BLaER1 (cell line): Measurements from ENCODE around the gene IPMK.
A peak's percentile ranks its signal among the peaks of the same experiment; 100 is the strongest.

Experiments
- H3K27ac ChIP-seq: shearing (Covaris generic); formaldehyde crosslinking; 2 replicates; pipeline ENCODE4 v1.8.1; 2022
- H3K27me3 ChIP-seq: shearing (Covaris generic); formaldehyde crosslinking; 2 replicates; pipeline ENCODE4 v1.8.1; 2022
- H3K36me3 ChIP-seq: shearing (Covaris generic); formaldehyde crosslinking; 2 replicates; pipeline ENCODE4 v1.8.1; 2022
- H3K4me1 ChIP-seq: shearing (Covaris generic); formaldehyde crosslinking; 2 replicates; pipeline ENCODE4 v1.8.1; 2022
- H3K4me2 ChIP-seq: shearing (Covaris generic); formaldehyde crosslinking; 2 replicates; pipeline ENCODE4 v1.8.1; 2022
- H3K4me3 ChIP-seq: shearing (Covaris generic); formaldehyde crosslinking; 2 replicates; pipeline ENCODE4 v1.8.1; 2022
- H3K9ac ChIP-seq: shearing (Covaris generic); formaldehyde crosslinking; 2 replicates; pipeline ENCODE4 v1.8.1; 2022
- H3K9me3 ChIP-seq: shearing (Covaris generic); formaldehyde crosslinking; 2 replicates; pipeline ENCODE4 v1.8.1; 2022
- H4K20me1 ChIP-seq: shearing (Covaris generic); formaldehyde crosslinking; 2 replicates; pipeline ENCODE4 v1.8.1; 2022
- Cebpa-rat ChIP-seq: shearing (Covaris generic); IDR thresholded peaks from 2 replicates; pipeline ENCODE4 v1.8.1; 2022

IPMK gene

GRCh38 chr10:58267713-58268453 is at the start of gene IPMK:
Gene IPMK, minus strand, starts transcription at chr10:58267894. Its CDS starts 283 bp downstream, at chr10:58267611.
- no peaks in the 10 kb centered on the region for H3K9me3 ChIP-seq
- peak within 1 kb of the TSS; percentile 86 for H3K27ac ChIP-seq
- H4K20me1 ChIP-seq = peaks cover 13% of the 10 kb centered on the region
- peaks cover 28% of the 10 kb centered on the region for H3K4me1 ChIP-seq
- no peaks in the 10 kb centered on the region for H3K27me3 ChIP-seq
- peak within 1 kb of the TSS; percentile 92 for H3K4me3 ChIP-seq
- H3K9ac ChIP-seq = peak within 1 kb of the TSS; percentile 88
- TF ChIP-seq Cebpa-rat = no peak
- 0 out of 2 replicates have a peak, but pooled peaks cover 8% of the 10 kb centered on the region for H3K36me3 ChIP-seq
- H3K4me2 ChIP-seq = peak within 1 kb of the TSS; percentile 91

- Histone ChIP-seq H3K9ac (no peak overlapping the region), H3K27me3 (no peaks in the 10 kb centered on the region), H3K36me3 (no peaks in the 10 kb centered on the region), H4K20me1 (no peaks in the 10 kb centered on the region), H3K9me3 (no peaks in the 10 kb centered on the region), H3K4me2 (no peak overlapping the region), H3K4me1 (no peaks in the 10 kb centered on the region), H3K4me3 (no peak overlapping the region), H3K27ac (no peak overlapping the region)
- no peak for TF ChIP-seq Cebpa-rat
Measured at GRCh38 chr10:58316874-58317273, 49.2 kb upstream of the IPMK start.

GRCh38 chr10:58311026-58311425 is 43.3 kb upstream of the IPMK start:
- Histone ChIP-seq H4K20me1 (no peaks in the 10 kb centered on the region), H3K9ac (no peak overlapping the region), H3K9me3 (no peaks in the 10 kb centered on the region), H3K27ac (no peak overlapping the region), H3K36me3 (no peaks in the 10 kb centered on the region), H3K27me3 (no peaks in the 10 kb centered on the region), H3K4me2 (no peak overlapping the region), H3K4me3 (no peak overlapping the region), H3K4me1 (no peaks in the 10 kb centered on the region)
- TF ChIP-seq Cebpa-rat = no peak

- no peaks in the 10 kb centered on the region for H4K20me1 ChIP-seq
- H3K27ac ChIP-seq = no peak overlapping the region
- no peak for TF ChIP-seq Cebpa-rat
- no peaks in the 10 kb centered on the region for H3K4me1 ChIP-seq
- no peak overlapping the region for H3K4me3 ChIP-seq
- no peaks in the 10 kb centered on the region for H3K36me3 ChIP-seq
- no peak overlapping the region for H3K9ac ChIP-seq
- H3K27me3 ChIP-seq = no peaks in the 10 kb centered on the region
- H3K4me2 ChIP-seq = no peak overlapping the region
- H3K9me3 ChIP-seq = no peaks in the 10 kb centered on the region
Measured at GRCh38 chr10:58307676-58308075, 40.0 kb upstream of the IPMK start.

GRCh38 chr10:58305821-58306220 is 38.1 kb upstream of the IPMK start:
- Histone ChIP-seq H4K20me1 (no peaks in the 10 kb centered on the region), H3K27ac (no peak overlapping the region), H3K36me3 (no peaks in the 10 kb centered on the region), H3K4me2 (no peak overlapping the region), H3K27me3 (no peaks in the 10 kb centered on the region), H3K9me3 (no peaks in the 10 kb centered on the region), H3K4me3 (no peak overlapping the region), H3K4me1 (no peaks in the 10 kb centered on the region), H3K9ac (no peak overlapping the region)
- no peak for TF ChIP-seq Cebpa-rat

- Histone ChIP-seq H3K36me3 (no peaks in the 10 kb centered on the region), H3K27me3 (no peaks in the 10 kb centered on the region), H3K4me2 (no peak overlapping the region), H3K4me3 (no peak overlapping the region), H3K27ac (no peak overlapping the region), H3K9ac (no peak overlapping the region), H4K20me1 (no peaks in the 10 kb centered on the region), H3K9me3 (no peaks in the 10 kb centered on the region), H3K4me1 (no peaks in the 10 kb centered on the region)
- no peak for TF ChIP-seq Cebpa-rat
Measured at GRCh38 chr10:58304099-58304633, 36.5 kb upstream of the IPMK start.

- H3K9me3 ChIP-seq = no peaks in the 10 kb centered on the region
- H3K4me3 ChIP-seq = no peak overlapping the region
- no peaks in the 10 kb centered on the region for H3K27me3 ChIP-seq
- H3K9ac ChIP-seq = no peak overlapping the region
- H3K4me2 ChIP-seq = no peak overlapping the region
- TF ChIP-seq Cebpa-rat = no peak
- H3K36me3 ChIP-seq = no peaks in the 10 kb centered on the region
- no peak overlapping the region for H3K27ac ChIP-seq
- no peaks in the 10 kb centered on the region for H4K20me1 ChIP-seq
- H3K4me1 ChIP-seq = no peaks in the 10 kb centered on the region
Measured at GRCh38 chr10:58302254-58302653, 34.6 kb upstream of the IPMK start.

- Histone ChIP-seq H3K36me3 (no peaks in the 10 kb centered on the region), H3K4me1 (no peaks in the 10 kb centered on the region), H3K9ac (no peak overlapping the region), H3K27me3 (no peaks in the 10 kb centered on the region), H3K9me3 (no peaks in the 10 kb centered on the region), H3K27ac (no peak overlapping the region), H4K20me1 (no peaks in the 10 kb centered on the region), H3K4me3 (no peak overlapping the region), H3K4me2 (no peak overlapping the region)
- no peak for TF ChIP-seq Cebpa-rat
Measured at GRCh38 chr10:58300676-58301075, 33.0 kb upstream of the IPMK start.

- Histone ChIP-seq H3K9me3 (no peaks in the 10 kb centered on the region), H3K4me3 (no peak overlapping the region), H3K27ac (no peak overlapping the region), H3K36me3 (no peaks in the 10 kb centered on the region), H3K27me3 (no peaks in the 10 kb centered on the region), H4K20me1 (no peaks in the 10 kb centered on the region), H3K4me2 (no peak overlapping the region), H3K9ac (no peak overlapping the region), H3K4me1 (no peaks in the 10 kb centered on the region)
- no peak for TF ChIP-seq Cebpa-rat
Measured at GRCh38 chr10:58299580-58299979, 31.9 kb upstream of the IPMK start.

- Histone ChIP-seq H3K27ac (no peak overlapping the region), H3K4me3 (no peak overlapping the region), H4K20me1 (no peaks in the 10 kb centered on the region), H3K36me3 (no peaks in the 10 kb centered on the region), H3K4me1 (no peaks in the 10 kb centered on the region), H3K9me3 (no peaks in the 10 kb centered on the region), H3K9ac (no peak overlapping the region), H3K27me3 (no peaks in the 10 kb centered on the region), H3K4me2 (no peak overlapping the region)
- TF ChIP-seq Cebpa-rat = no peak
Measured at GRCh38 chr10:58293989-58294388, 26.3 kb upstream of the IPMK start.
